NT2/D1 (cell line): ENCODE results near the gene PPIL6.

Source experiments
- SUZ12 ChIP-seq: IDR thresholded peaks from 2 replicates; pipeline ENCODE4 v1.6.1; 2011; ENCODE audit not compliant: insufficient read length, insufficient read depth; ENCODE audit errors: extremely low read depth
- YY1 ChIP-seq: IDR thresholded peaks from 2 replicates; pipeline ENCODE4 v1.6.1; 2011; ENCODE audit not compliant: insufficient read length, insufficient read depth
- ZNF274 ChIP-seq: IDR thresholded peaks from 2 replicates; pipeline ENCODE4 v1.6.1; 2011; ENCODE audit warnings: mild to moderate bottlenecking, low read depth, low read length

DNA sequence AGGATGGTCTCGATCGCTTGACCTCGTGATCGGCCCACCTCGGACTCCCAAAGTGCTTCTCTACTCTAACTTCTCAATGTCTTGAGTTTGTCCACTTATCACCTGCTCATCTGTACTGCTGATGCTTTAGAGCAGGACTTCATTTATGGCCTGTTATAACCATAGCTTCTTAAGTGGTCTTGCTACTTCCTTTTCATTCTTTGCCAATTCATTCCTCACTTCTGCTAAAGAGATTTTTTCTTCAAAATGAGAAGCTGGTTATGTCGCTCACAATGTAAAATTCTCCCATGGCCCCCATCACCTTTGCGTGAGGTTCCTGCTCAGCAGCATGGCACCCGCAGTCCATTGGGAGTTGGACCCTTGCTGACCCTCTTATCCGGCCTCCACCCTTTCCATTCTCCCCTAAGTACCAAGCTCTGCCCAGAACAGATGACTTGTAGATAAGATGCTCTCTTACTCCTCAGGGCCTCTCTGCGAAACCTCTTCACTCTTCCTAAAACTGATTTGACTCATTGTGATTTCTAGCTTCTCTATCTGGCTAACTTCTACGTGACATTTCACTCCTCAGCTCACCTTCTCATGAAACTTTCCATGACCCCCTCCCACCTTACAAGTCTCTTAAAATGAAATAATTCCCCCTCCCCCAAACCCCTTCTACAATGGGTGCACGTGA lies 44.2 kb downstream of the PPIL6 start:
- no peak for TF ChIP-seq YY1
- no peak for TF ChIP-seq SUZ12
- no peak for TF ChIP-seq ZNF274
